CD4-positive, alpha-beta T cell treated with Interleukin-17A for 1 hour (primary cell): ENCODE results near the gene TCF12.
"Not testable (repeated sequence)": the region's sequence is repeated elsewhere in the genome, so short reads cannot be mapped to it uniquely, and the experiment has no call there.

Experiments used
- DNase-seq: peaks from one replicate; pipeline ENCODE4 v3.0.0-alpha.2; 2020

TCF12 gene

GRCh38 chr15:57097919-57098543 is 179.6 kb downstream of the TCF12 start:
- not testable (repeated sequence) for DNase-seq

DNA sequence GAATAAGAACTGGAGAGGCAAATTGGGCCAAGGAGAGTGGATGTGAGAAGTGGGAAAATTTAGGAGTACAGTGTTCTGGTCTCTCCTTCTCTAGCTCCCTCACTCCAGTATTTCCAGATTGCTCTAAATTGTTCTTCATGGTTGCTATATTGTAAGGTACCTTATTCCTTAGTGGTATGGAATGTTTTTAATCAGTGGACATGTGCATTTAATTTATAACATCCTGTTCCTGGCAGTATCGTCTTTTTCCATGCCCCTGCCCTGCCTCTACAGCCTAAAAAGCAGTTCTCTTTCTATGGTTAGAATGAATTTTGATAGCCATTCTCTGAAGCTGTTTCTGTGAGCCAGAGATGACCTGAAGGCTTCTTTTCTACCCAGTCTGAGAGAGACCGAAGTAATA is 180.5 kb downstream of the TCF12 start:
- DNase-seq: no peak

- no peak for DNase-seq
Observed at GRCh38 chr15:57100136-57100539, 181.7 kb downstream of the TCF12 start.

- DNase-seq: no peak
Observed at GRCh38 chr15:57102858-57103257, 184.4 kb downstream of the TCF12 start.

DNA sequence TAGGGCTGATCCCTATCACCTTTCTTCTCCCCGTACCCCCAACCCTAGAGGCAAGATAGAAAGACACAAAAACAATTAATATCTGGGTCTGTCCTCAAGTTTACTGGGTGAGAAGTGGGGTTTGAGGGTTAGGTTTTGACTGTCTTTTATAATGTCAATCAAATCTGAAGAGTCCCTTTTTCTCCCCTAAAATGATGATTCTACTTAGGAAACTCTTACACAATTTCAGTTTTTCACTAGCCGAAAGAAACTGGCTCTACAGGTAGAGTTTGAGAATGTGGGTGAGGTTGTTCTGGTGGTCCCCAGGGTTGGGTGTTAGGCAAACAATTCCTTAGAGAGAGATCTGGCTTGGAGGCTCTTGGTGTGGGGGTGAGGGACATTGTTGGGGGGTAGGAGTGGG is 189.9 kb downstream of the TCF12 start:
- no peak for DNase-seq

GRCh38 chr15:57109005-57109404 is 190.6 kb downstream of the TCF12 start:
- no peak for DNase-seq

DNA sequence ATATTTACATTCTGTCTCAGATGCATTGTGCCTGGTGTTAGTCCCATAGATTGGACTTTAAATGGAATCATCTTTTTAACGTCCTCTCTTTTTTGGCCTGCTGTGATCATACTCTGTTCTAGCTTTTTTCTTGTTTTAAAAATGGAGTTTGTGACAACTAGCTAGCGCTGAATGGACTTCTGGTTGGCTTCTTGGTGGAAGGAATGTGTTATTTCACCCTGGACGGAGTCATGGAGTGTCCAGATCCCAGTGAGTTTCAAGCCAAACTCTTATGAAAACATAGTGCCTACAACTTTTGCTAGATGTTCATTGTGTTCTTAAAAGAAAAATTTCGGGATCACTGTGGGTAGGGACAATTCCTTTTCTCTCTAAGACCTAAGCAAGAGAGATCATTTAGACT is 192.6 kb downstream of the TCF12 start:
- DNase-seq: no peak

DNA sequence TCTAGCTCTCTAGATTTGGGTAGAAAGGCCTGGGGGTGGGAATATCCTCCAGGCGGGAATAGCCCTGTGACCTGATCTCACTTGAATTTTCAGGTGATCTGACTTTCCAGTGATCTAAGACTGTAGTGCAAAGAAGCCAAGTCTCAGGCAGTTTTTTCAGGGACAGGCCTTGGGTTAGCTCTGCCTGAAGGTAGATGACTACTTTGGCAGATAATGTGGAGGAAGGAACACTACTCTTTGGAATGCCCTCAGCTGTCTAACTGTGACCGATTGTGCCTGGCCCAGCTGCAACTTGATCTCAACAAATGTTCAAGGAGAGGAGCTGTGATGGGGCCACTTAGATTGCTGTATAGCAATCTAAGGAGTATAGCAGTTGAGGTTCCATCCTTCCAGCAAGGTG is 193.7 kb downstream of the TCF12 start:
- DNase-seq: no peak

DNA sequence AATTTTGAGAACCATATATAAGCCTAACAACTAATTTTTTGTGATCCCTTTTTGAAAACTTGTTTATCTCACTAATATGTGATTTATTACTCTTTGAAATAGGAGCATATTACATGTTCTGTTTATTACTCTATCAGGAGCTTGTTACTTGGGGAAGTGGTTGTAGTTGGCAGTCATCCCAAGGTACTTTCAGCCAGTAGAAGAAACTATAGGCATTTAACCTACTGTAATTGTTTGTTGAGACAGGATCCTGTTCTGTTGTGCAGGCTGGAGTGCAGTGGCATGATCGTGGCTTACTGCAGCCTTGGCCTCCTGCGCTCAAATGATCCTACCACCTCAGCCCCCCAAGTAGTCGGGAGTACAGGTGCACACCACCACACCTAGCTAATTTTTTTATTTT is 195.6 kb downstream of the TCF12 start:
- no peak for DNase-seq

DNA sequence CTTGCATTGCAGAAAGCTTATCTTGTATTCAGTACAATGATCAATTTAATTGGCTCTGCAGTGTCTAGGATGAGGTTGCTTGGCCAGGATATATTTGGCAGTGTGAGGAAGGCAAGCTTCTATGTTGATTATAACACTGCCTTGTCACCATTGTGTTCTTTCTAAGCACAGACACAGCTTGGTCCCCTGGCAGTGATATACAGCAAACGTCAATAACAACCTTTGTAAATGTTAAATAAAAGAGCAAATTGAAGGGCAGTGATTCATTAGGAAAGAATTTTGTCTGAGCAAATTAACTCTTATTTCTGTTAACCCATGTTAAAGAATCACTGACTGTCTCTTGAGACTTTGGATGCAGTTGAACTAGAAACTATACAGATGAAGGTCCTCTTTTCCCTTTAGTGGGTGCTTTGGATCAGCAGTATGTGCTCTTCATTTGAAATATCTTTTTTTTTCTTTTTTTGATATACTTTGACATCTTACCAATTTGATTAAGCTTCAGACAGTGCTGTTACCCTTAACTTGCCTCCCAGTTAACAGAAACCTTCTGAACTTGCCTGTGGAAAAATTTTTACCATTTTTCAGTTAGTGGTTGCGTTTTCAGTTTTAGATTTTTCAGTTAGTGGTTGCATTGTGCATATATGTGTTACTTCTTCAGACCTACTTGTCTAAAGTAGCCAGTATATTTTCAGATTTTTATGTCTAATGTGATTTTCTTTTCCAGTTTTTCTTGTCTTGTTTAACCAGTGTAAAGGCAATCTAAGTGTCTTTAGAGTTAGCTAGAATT is 199.8 kb downstream of the TCF12 start:
- DNase-seq: no peak

DNA sequence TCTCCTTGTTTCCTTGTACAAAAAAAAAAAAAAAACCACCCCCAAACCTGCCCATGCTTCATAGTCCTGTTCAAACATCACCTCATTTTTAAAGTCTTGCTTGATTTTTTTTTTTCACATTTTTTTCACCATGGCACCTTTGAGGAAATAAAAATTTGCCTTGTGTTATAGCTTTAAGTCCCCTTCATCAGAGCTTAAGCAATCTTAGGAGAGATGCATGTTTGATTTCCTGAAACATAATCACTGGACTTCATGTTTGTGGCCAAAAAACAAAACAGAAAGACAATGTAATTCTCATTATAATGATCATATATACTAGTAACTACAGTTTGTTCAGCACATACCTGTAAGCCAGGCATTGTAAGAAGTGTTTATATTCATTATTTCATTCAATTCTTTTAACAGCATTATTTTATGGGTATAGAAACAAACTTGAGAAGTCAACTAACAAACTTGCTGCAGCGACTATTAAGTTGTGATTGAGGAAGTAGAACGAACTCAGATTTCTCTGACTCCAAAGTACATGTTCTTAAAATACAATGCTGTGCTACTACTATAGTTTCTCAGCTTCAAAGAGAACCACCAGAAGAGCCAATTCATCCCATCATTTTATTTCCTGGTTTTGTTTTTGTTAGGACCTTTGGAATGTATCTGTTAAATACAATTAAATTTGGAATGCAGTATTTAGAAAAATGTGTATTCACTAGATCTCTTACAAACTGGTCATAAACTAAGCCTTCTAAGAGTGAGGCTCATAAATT is 203.8 kb downstream of the TCF12 start:
- no peak for DNase-seq

GRCh38 chr15:57124036-57124435 is 205.6 kb downstream of the TCF12 start:
- no peak for DNase-seq

- DNase-seq: no peak
Observed at GRCh38 chr15:57129064-57129463, 210.6 kb downstream of the TCF12 start.

- DNase-seq: no peak
Observed at GRCh38 chr15:57130956-57131355, 212.5 kb downstream of the TCF12 start.

DNA sequence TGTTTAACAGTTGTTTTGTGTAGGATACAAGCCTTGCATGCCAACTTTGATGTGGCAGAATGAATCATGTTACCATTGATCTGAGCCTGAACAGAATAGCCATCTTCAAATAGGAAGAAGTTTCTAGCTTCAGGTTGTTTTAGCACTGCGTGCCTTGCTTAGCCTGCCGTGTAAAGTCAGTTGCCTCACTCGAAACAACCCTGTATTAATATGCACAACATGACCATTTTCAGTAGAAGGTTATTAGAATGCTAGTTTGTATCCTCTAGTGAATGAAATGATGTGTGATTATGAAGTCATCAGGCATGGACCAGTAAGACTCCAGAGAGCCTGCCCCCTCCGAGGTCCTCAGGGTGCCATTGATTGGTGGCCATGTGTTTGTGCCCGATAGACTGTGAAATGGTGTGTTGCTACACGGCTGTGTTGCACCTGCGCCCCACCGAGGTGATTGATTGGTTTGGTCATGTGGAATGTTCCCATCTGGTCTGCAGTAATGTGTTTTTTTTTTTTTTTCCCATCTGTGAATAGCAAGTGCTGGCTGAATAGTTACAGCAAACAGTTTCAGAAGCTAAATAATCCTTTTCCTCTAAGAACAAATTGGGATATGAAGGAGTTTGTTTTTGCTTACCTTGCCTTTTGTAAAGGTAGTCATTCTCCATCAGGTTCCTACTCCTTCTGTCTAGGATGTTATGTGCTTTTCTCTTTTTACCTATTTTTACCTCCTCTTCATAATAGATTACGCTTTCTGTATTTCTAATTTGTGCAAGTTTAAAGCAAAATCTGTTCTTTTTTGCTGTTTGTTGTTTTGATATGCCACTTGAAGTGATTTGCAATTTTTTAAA is 214.9 kb downstream of the TCF12 start:
- DNase-seq: no peak

- no peak for DNase-seq
Observed at GRCh38 chr15:57134071-57134605, 215.7 kb downstream of the TCF12 start.

DNA sequence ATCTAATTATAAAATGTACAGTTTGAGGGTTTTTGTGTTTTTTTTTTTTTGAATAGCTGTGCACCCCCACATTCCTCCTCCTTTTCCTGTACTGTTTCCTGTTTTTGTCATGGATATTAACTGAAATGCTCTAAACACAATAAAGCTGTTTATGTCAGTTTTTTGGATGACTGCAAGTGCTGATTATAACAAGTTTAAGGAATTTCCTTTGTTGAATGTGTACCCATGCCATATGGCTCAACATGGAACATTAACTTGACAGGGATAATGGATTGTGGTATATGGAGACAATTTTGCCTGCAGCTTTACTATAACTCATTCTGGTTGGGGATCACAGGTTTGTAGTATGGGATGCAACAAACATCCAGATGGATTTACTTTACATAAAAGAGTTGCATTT is 216.4 kb downstream of the TCF12 start:
- DNase-seq: no peak

- no peak for DNase-seq
Observed at GRCh38 chr15:57135800-57136199, 217.4 kb downstream of the TCF12 start.

GRCh38 chr15:57138349-57138788 is 219.9 kb downstream of the TCF12 start:
- DNase-seq: peak; percentile 16

DNA sequence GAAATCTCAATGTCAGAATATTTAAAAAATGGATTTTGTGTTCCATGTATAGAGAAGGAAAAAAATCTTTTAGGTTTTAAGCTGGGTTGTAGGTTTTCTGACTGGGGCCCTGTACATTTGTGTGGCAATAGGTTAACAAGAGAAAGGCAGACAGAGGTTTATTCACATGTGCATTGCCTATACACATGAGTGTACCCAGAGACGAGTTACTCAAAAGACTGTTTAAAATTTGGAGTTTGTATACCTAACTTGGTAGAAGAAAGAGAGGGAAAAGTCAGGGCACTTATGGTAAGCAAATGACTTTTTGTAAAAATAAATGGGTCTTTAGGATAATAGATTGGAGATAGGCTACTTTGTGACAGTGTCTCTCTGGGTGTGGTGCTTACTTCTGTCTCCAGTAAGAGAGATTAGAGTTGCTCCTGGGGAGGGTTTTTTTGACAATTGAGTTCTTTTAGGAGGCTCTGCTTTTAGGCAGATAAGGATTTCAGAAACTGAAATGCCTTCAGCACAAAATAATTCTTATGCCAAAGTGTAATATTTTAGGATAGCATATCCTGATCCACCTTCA is 225.2 kb downstream of the TCF12 start:
- no peak for DNase-seq

- no peak for DNase-seq
Observed at GRCh38 chr15:57144448-57144847, 226.0 kb downstream of the TCF12 start.

DNA sequence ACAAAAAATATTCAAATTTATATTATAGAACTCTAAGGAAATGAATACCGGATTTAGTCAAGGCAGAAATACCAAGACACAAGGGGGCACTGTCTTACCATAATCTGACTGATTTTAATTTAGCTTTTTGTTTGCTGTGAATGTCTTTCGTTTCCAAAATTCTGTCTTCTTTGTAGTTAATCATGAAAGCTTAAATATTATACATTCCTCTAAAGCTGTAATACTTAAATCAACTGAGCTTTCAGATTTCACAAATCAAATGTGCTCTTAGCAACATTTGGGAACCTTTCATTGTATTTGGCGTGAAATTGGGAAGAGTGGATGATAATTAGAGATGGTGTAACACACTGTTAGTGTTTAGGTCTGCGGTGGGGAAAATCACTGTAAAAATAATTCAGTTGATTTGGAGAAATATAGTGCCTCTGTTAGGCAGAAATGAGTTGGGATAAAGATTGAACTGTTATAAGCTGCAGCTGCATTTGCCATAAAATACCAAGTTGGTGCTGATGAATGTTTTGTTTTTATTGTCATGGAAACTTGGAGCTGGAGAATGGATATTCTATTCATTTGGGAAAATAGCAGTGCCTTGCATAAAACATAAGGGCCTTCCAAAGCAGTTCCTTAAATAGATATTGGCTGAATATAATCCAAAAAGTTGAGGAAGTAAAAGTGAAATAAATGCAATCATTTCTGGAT is 228.2 kb downstream of the TCF12 start:
- DNase-seq: peak; percentile 32
